ENCODE data around the gene ATP5F1C. TPM values are rescaled to one million over a fixed set of nuclear protein-coding genes. Genes with fewer than 3 reads are reported as not detected.
A peak's percentile ranks its signal among the peaks of the same experiment; 100 is the strongest.
"Not testable (repeated sequence)": the region's sequence is repeated elsewhere in the genome, so short reads cannot be mapped to it uniquely, and the experiment has no call there.

ATP5F1C gene
- total RNA-seq, 3 donors from 2014 or later, result 260 to 297 (median 260) TPM

DNA sequence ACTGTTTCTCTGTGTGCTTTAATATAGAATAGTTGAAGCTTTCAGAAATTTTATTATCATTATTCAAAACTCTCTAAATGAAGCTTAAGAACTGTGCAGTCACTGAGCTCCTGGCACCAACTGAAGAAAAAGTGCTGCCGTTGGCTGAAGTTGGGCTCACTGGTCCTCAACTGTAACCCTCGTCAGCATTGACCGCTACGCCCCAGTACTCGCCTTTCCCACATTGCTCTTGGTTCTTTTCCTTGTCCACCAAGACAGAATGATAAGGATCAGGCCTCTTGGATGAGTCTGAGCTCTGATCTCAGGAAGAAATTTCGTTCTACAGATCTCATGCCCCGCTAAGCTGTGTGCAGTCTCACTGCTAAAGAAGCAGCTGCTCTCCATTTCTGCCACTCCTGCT, 22.5 kb downstream of the ATP5F1C start:
- H3K9me3 Mint-ChIP-seq, result no peaks in the 10 kb centered on the region
- DNase-seq (no peak), ATAC-seq (no peak)
- H3K4me3 Mint-ChIP-seq, result no peak overlapping the region
- no peaks in the 10 kb centered on the region for H3K4me1 Mint-ChIP-seq (ENCODE audit: low read depth)
- no peaks in the 10 kb centered on the region for H3K27me3 Mint-ChIP-seq (ENCODE audit: low read depth)
- H3K36me3 Mint-ChIP-seq (ENCODE audit: insufficient read depth), result peaks cover 7% of the 10 kb centered on the region

GRCh38 chr10:7811000-7811399, 23.0 kb downstream of the ATP5F1C start:
- ATAC-seq (no peak), DNase-seq (no peak)
- no peak overlapping the region for H3K4me3 Mint-ChIP-seq
- H3K36me3 Mint-ChIP-seq (ENCODE audit: insufficient read depth), result peaks cover 7% of the 10 kb centered on the region
- no peaks in the 10 kb centered on the region for H3K27me3 Mint-ChIP-seq (ENCODE audit: low read depth)
- no peaks in the 10 kb centered on the region for H3K4me1 Mint-ChIP-seq (ENCODE audit: low read depth)
- no peaks in the 10 kb centered on the region for H3K9me3 Mint-ChIP-seq

- DNase-seq; H3K4me1 Mint-ChIP-seq (ENCODE audit: low read depth); H3K4me3 Mint-ChIP-seq; H3K27me3 Mint-ChIP-seq (ENCODE audit: low read depth); ATAC-seq; H3K36me3 Mint-ChIP-seq (ENCODE audit: insufficient read depth); H3K9me3 Mint-ChIP-seq: not testable (repeated sequence)
Measured at GRCh38 chr10:7811743-7812142, 23.8 kb downstream of the ATP5F1C start.

- no peak overlapping the region for H3K4me3 Mint-ChIP-seq
- ATAC-seq (no peak), DNase-seq (no peak)
- H3K27me3 Mint-ChIP-seq (ENCODE audit: low read depth), result peaks cover 4% of the 10 kb centered on the region
- H3K36me3 Mint-ChIP-seq (ENCODE audit: insufficient read depth), result no peaks in the 10 kb centered on the region
- no peaks in the 10 kb centered on the region for H3K9me3 Mint-ChIP-seq
- peaks cover 10% of the 10 kb centered on the region for H3K4me1 Mint-ChIP-seq (ENCODE audit: low read depth)
Measured at GRCh38 chr10:7813481-7813880, 25.5 kb downstream of the ATP5F1C start.

GRCh38 chr10:7817576-7817975, 29.6 kb downstream of the ATP5F1C start:
- H3K9me3 Mint-ChIP-seq, result no peaks in the 10 kb centered on the region
- no peak for DNase-seq
- no peak for ATAC-seq
- peaks cover 33% of the 10 kb centered on the region for H3K4me1 Mint-ChIP-seq (ENCODE audit: low read depth)
- H3K36me3 Mint-ChIP-seq (ENCODE audit: insufficient read depth), result peaks cover 5% of the 10 kb centered on the region
- peaks cover 4% of the 10 kb centered on the region for H3K27me3 Mint-ChIP-seq (ENCODE audit: low read depth)
- H3K4me3 Mint-ChIP-seq, result peak overlapping the region; percentile 93

- no peak for DNase-seq
- Mint-ChIP-seq H3K27me3 (ENCODE audit: low read depth) (peaks cover 4% of the 10 kb centered on the region), H3K36me3 (ENCODE audit: insufficient read depth) (peaks cover 5% of the 10 kb centered on the region), H3K9me3 (no peaks in the 10 kb centered on the region), H3K4me3 (peak overlapping the region; percentile 93), H3K4me1 (ENCODE audit: low read depth) (peaks cover 33% of the 10 kb centered on the region)
- no peak for ATAC-seq
Measured at GRCh38 chr10:7817984-7818294, 30.0 kb downstream of the ATP5F1C start.

DNA sequence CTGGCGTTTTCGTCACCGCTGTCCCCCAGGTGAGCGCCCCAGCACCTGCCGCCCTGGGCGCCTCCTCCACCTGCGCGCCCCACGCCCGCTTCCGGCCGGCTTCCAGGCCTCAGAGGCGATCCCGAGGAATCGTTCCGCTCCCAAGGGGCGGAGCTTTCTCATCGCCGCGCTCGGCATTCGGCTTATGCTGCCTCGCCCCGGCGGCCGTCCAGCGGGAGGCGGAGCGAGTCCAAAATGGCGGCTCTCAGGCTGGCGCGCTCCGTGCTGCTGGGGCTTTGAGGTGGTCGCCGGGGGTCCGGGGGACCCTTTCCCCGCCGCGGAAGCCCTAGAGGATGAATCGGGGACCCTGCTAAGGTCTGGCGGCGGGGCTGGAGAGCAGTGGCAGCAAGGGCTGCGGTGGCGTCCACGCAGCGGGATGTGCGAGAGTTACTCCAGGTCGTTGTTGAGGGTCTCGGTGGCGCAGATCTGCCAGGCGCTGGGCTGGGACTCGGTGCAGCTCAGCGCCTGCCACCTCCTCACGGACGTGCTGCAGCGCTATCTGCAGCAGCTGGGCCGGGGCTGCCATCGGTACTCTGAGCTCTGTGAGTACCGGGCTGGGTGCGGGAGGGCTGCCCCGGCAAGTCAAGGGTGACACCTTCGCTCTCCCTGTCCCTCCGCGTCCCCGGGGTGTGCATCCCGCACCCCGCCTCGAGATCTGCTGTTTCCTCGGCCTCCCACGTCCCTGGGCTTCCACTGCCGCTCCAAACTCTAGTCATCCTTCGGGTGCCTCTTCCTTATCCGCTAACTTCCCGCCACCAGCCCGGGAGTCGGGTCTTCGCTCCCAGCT, 30.5 kb downstream of the ATP5F1C start, which contains the start of gene TAF3:
TSS of gene TAF3 (plus strand) at position 211 of the 826 bp plus-strand sequence. CDS start at position 416, 205 bp downstream.
- H3K4me3 Mint-ChIP-seq, result peak within 1 kb of the TSS; percentile 93
- H3K36me3 Mint-ChIP-seq (ENCODE audit: insufficient read depth), result peaks cover 5% of the 10 kb centered on the region
- H3K4me1 Mint-ChIP-seq (ENCODE audit: low read depth), result peaks cover 33% of the 10 kb centered on the region
- H3K9me3 Mint-ChIP-seq, result no peaks in the 10 kb centered on the region
- ATAC-seq, result peak; percentile 92 to 95
- peaks cover 4% of the 10 kb centered on the region for H3K27me3 Mint-ChIP-seq (ENCODE audit: low read depth)
- peak; percentile 89 for DNase-seq

DNA sequence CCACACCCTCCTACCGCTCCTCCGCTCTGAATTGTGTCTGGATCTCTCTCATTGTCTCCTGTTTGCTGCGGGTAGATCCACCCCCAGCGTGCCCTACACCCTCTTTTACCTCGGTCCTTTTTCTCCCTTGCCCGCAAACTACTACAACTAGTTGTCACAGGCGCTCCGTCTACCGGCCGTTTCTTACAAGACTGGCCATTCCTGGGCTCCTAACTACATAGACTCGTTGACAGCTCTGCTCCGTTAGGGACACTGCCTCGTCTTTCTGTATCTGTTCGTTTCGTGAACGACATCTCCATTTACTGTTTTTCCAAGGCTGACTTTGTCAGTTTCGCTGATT, 31.1 kb downstream of the ATP5F1C start:
- DNase-seq (no peak), ATAC-seq (peak; percentile 25 to 35)
- peaks cover 5% of the 10 kb centered on the region for H3K36me3 Mint-ChIP-seq (ENCODE audit: insufficient read depth)
- no peaks in the 10 kb centered on the region for H3K9me3 Mint-ChIP-seq
- peaks cover 4% of the 10 kb centered on the region for H3K27me3 Mint-ChIP-seq (ENCODE audit: low read depth)
- peaks cover 33% of the 10 kb centered on the region for H3K4me1 Mint-ChIP-seq (ENCODE audit: low read depth)
- peak overlapping the region; percentile 93 for H3K4me3 Mint-ChIP-seq

GRCh38 chr10:7824251-7824650, 36.3 kb downstream of the ATP5F1C start:
- ATAC-seq (no peak), DNase-seq (no peak)
- no peak overlapping the region for H3K4me3 Mint-ChIP-seq
- H3K9me3 Mint-ChIP-seq, result no peaks in the 10 kb centered on the region
- H3K36me3 Mint-ChIP-seq (ENCODE audit: insufficient read depth), result peaks cover 31% of the 10 kb centered on the region
- H3K27me3 Mint-ChIP-seq (ENCODE audit: low read depth), result no peaks in the 10 kb centered on the region
- H3K4me1 Mint-ChIP-seq (ENCODE audit: low read depth), result peaks cover 35% of the 10 kb centered on the region

GRCh38 chr10:7826971-7827370, 39.0 kb downstream of the ATP5F1C start:
- H3K4me3 Mint-ChIP-seq, result no peak overlapping the region
- peaks cover 36% of the 10 kb centered on the region for H3K36me3 Mint-ChIP-seq (ENCODE audit: insufficient read depth)
- ATAC-seq, result no peak

DNA sequence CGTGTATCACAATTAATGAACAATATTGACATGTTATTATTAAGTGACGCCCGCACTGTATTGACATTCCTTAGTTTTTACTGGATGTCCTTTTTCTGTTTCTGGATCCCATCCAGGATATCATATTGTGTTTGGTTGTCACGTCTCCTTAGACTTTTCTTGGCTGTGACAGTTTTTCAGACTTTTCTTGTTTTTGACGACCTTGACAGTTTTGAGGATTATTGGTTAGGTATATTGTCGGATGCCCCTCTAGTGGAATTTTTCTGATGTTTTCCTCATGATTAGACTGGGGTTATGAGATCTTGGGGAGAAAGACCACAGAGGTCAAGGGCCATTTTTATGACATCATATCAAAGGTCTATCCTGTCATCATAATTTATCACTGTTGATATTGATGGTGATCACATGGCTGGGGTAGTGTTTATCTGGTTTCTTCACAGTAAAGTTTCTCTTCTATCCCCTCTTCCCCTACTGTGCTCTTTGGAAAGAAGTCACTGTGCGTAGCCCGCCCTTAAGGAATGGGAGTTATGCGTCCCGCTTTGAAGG, 41.4 kb downstream of the ATP5F1C start:
- H3K27me3 Mint-ChIP-seq (ENCODE audit: low read depth), result no peaks in the 10 kb centered on the region
- no peaks in the 10 kb centered on the region for H3K9me3 Mint-ChIP-seq
- DNase-seq (no peak), ATAC-seq (no peak)
- H3K4me1 Mint-ChIP-seq (ENCODE audit: low read depth), result peaks cover 44% of the 10 kb centered on the region
- H3K36me3 Mint-ChIP-seq (ENCODE audit: insufficient read depth), result peaks cover 35% of the 10 kb centered on the region
- no peak overlapping the region for H3K4me3 Mint-ChIP-seq

More at GRCh38 chr10:7826971-7827370, 39.0 kb downstream of the ATP5F1C start:
- Mint-ChIP-seq H3K4me1 (ENCODE audit: low read depth) (peaks cover 27% of the 10 kb centered on the region), H3K9me3 (no peaks in the 10 kb centered on the region), H3K27me3 (ENCODE audit: low read depth) (no peaks in the 10 kb centered on the region)
- no peak for DNase-seq

GRCh38 chr10:7832060-7832459, 44.1 kb downstream of the ATP5F1C start:
- H3K4me1 Mint-ChIP-seq (ENCODE audit: low read depth), result peaks cover 51% of the 10 kb centered on the region

GRCh38 chr10:7833210-7833609, 45.2 kb downstream of the ATP5F1C start:
- peaks cover 47% of the 10 kb centered on the region for H3K4me1 Mint-ChIP-seq (ENCODE audit: low read depth)
- peaks cover 30% of the 10 kb centered on the region for H3K36me3 Mint-ChIP-seq (ENCODE audit: insufficient read depth)
- H3K27me3 Mint-ChIP-seq (ENCODE audit: low read depth), result no peaks in the 10 kb centered on the region
- ATAC-seq (no peak), DNase-seq (no peak)
- H3K9me3 Mint-ChIP-seq, result no peaks in the 10 kb centered on the region
- H3K4me3 Mint-ChIP-seq, result no peak overlapping the region

More at GRCh38 chr10:7832060-7832459, 44.1 kb downstream of the ATP5F1C start:
- ATAC-seq, result no peak
- DNase-seq, result no peak
- Mint-ChIP-seq H3K9me3 (no peaks in the 10 kb centered on the region), H3K27me3 (ENCODE audit: low read depth) (no peaks in the 10 kb centered on the region), H3K36me3 (ENCODE audit: insufficient read depth) (peaks cover 34% of the 10 kb centered on the region), H3K4me3 (no peak overlapping the region)

DNA sequence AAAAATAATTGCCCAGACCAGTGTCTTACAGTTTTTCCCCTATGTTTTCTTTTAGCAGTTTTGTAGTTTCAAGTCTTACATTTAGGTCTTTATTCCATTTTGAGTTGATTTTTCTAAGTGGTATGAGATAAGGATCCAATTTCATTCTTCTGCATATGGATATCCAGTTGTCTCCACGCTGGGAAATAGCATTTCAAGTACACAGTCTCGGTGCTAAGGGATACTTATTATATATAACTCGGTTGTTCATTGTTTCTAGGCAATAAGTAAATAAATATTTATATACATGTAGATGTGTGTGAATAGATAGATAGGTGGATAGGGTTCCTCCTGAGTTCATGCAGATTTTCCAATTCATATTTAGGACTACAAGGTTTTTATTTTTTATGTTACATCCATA, 46.3 kb downstream of the ATP5F1C start:
- peaks cover 30% of the 10 kb centered on the region for H3K36me3 Mint-ChIP-seq (ENCODE audit: insufficient read depth)
- H3K9me3 Mint-ChIP-seq, result no peaks in the 10 kb centered on the region
- DNase-seq (no peak), ATAC-seq (no peak)
- H3K4me1 Mint-ChIP-seq (ENCODE audit: low read depth), result peaks cover 45% of the 10 kb centered on the region
- H3K4me3 Mint-ChIP-seq, result no peak overlapping the region
- no peaks in the 10 kb centered on the region for H3K27me3 Mint-ChIP-seq (ENCODE audit: low read depth)

DNA sequence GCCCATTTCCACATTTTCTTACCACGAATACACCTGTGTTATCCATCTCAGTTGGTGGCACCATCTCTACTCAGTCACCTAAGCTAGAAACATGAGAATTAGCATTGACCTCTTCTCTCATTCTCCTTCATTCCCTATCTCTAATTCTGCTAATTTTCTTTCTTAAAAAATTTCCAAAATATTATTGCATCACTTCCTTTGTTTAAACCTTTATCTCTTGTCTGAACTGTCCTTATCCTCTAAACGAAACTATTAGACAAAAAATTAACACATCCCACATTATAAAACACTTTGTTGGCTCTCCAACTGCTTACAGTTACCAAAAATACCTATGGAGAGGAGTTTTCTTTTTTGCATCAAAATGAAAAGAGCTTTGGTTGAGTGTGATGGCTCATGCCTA, 48.6 kb downstream of the ATP5F1C start:
- Mint-ChIP-seq H3K36me3 (ENCODE audit: insufficient read depth) (peaks cover 31% of the 10 kb centered on the region), H3K9me3 (no peaks in the 10 kb centered on the region), H3K27me3 (ENCODE audit: low read depth) (no peaks in the 10 kb centered on the region), H3K4me1 (ENCODE audit: low read depth) (peaks cover 32% of the 10 kb centered on the region), H3K4me3 (no peak overlapping the region)
- ATAC-seq (no peak), DNase-seq (no peak)

Data from activated T-cell treated with anti-CD3 and anti-CD28 coated beads, Interleukin-2, amount 50 U/mL, for 4 hours (primary cell).